ENCODE results near the gene AACS.

The AACS gene

DNA sequence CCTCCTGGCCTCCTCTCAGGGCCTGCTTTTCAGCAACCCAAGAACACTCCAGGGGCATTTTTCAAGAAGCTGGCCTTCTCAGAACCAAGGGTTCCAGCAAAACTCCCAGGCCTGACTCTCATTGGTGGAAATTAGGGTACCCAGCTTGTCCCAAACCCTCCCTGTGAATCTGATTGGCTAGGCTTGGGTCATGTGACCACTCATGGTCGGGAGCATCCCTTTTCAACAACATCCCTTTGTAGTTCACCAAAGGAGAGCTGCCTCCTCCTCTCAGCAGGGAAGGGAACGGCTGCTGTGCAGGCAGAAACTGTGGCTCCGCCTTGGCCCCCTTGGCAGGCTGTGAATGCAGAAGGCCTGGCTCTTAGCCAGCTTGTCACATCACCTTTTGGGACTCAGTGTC lies 94.5 kb downstream of the AACS start:
- no peak for DNase-seq

DNA sequence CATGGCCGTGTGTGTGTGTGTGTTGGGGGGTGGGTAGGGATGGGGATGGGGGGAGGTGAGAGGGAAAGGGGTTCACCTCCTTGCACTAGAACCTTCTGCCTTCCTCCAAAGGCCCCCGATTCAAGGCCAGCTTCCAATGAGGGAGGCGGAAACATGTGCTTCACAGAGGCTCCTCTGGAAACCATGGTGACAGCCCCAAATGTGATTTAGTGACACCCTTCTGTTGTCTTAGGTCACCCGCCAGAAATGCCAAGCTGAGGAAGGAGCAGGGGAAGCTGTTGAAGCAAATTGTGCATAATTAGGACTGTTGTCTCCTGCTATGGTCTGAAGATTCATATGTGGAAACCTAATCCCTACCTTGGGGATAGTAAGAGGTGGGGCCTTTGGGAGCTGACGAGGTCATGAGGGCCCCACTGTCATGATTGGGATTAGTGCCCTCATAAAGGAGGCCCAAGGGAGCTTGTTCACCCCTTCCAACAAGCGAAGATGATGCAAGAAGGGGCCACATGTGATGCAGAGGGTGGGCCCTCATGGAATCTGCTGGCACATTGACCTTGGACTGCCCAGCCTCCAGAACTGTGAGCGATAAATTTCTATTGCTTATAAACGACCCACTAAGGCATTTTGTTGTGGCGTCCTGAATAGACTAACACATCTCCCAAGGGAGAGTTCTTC lies 95.2 kb downstream of the AACS start:
- no peak for DNase-seq

DNA sequence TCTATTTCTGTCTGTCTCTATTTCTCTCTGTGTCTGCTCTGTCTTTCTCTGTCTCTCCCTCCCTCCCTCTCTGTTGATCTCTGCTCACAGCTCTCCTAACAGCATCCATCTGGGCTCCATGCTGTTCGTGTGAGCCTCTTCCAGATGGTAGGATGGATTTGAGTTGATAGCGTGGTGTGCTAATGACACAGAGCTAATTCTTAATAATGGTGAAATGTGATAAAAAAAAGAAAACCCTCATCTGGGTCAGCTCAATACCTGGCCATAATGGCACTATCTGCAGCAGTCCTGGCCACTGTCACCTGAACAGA lies 96.4 kb downstream of the AACS start:
- DNase-seq = no peak

DNA sequence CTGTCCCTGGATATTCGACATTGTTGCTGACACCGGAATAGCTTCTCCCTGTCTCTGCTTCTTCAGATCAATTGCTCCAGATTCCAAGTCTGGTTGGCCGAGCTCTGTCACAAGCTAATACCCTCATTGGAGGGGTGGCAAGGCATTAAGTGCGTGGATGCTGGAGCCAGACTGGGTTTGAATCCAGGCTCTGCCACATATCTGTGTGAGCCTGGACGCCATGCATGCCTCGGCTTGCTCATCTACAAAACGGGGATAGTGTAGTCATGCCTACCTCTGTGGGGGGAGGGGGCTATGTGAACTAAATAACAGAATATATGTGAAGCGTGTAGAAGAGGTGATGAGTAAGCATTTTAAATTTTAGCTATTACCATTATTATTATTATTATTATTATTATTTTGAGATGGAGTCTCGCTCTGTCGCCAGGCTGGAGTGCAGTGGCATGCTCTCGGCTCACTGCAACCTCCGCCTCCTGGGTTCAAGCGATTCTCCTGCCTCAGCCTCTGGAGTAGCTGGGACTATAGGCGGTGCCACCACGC lies 97.3 kb downstream of the AACS start:
- DNase-seq = no peak

DNA sequence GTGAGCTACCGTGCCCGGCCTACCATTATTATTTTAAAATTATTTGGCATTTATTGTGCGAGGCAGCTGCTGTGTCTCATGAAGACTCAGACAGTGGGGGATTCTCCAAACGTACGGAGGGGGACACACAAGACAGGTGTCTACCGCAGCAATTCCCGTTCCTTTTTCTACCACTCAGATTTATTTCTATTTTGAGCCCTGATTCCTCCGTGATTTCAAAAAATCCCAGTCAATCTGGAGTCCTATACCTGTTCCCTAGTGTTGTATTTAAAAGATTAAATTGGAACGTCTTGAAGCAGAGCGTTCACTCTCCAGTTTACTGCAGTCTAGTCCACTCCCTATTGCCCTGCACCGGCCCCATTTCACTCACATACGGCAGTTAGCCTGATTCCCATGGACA lies 97.9 kb downstream of the AACS start:
- DNase-seq = no peak

DNA sequence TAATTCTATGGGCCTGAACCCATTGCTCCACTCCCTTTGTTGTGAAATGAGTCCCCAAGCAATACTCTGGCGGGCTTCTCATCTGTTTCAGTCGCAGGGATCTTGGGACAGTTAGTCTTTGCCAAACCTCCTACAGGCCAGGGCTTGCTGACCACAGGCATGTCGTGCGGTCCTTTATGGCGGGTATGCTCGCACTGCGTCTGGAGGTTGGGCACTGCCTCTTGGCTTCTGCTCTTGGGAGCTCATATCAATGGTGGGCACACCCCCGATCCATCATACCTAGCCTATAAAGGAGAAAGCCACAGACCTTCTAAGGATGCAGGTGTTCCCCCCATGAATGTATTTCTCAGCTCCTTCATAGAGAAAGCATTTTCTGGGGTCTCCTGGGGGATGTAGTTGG lies 99.3 kb downstream of the AACS start:
- DNase-seq = no peak

DNA sequence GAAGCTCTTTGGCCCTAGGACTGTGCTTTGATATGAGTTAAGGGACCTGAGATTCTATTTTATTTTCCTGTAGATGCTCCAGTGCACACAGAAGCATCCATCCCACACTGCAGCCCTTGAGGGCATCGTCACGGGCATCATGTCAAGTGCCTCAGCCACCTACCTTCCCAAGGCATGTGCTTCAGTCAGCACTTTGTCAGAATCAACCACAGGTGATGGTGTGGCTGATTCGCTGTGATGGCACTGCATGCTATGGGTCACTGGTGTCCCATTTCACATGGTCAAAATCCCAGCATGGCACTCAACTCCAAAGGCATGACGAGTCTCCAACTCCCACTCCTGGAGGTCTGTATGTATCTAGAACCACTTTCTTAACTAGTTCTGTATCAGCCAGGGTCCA lies 100.8 kb downstream of the AACS start:
- no peak for DNase-seq

DNA sequence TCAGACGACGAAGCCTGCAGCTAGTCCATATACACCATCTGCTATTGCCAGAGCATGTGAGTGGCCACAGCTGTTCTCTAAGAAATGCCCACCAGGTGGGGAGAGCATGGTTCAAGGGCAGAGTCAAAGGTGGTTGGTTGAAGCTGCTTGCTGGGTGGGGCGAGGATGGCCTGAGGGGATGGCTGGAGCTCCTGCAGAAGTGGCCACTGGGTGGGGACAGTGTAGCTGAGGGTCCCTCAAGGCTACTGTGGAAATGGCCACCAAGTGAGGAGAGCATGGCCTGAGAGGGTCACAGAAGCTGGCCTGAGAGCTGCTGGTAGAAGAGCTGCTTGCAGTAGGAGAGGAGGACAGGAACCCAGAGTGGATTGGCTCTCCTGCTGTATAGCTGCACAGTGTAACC lies 102.4 kb downstream of the AACS start:
- no peak for DNase-seq

DNA sequence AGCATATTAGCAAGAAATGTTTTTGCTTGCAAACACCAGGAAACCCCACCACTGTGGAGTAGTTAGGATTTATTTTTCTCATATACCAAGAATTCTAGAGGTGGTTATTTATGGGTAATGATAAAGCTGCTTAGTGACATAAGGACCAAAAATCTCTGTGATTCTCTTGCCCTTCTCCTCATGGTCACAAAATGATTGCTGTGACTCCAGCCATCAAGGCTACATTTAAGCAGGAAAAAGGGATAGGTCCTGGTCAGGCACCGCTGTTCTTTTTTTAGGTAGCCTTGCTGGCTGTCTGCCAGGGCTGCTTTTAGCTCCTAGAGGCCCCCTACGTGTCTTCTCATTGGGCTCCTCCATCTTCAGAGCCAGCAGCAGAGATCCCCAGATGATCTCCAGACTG lies 104.2 kb downstream of the AACS start:
- DNase-seq = no peak

DNA sequence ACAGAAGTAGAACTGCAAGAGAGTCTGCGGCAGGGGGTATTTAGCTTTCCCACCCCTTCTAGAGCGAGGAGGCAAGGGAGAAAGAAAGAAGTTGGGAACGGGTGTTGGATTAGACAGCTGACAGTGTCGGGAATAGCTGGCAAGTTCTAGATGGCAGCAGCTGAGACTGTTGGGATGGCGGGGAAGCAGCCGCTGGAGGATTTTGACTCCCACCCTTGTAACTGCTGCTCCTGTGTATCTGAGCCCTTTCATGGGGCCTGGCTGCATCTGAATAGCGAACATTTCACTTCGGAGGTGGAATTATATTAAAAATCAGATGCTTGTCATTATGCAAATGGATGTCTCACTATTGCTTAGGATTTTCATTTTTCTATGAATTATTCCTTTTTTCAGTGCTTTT lies 104.6 kb downstream of the AACS start:
- DNase-seq = no peak

DNA sequence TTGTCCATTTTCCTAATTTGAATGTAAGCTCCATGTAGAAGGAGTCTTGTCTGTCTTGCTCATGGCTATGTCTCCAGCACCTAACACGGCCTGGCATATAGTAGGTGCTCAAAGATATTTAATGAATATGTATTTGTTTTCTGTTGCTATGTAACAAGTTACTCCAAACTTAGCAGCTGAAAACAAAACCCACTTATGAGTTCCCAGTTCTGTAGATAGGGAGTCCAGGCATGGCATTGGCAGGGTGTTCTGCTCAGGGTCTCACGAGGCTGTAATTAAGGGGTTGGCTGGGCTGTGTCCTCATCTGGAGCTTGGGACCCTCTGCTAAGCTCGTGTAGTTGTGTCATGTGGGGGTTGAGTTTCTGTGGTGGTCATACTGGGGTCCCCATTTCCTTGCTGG lies 106.0 kb downstream of the AACS start:
- DNase-seq = no peak

DNA sequence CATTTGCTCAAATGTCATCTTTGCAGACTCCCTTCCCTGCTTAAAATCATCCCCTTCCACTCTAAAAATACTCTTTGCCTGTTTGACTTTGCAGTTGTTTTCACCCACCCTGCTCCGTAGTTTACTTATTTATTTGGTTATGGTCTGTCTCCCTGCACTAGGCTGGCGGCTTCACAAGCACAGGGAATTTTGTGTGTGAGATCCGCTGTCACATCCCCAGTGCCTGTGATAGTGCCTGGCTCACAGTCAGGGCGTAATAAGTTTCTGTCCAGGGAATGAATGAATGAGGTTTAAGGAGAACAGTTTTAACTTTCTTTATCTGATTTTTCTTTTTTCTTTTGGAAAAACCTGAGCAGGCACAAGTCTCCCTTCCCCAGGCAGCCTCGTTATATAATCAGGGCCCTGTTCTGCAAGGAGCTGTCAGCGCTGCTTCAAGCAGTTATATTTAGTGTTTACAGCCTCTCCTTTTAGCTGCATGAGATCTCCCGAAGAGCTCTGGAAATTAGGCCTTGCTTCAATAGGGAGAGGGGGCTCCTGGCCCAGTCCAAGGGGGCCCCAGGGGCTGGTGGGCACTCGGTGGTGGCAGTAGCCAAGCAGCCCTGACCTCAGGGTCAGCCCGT lies 107.1 kb downstream of the AACS start:
- no peak for DNase-seq

DNA sequence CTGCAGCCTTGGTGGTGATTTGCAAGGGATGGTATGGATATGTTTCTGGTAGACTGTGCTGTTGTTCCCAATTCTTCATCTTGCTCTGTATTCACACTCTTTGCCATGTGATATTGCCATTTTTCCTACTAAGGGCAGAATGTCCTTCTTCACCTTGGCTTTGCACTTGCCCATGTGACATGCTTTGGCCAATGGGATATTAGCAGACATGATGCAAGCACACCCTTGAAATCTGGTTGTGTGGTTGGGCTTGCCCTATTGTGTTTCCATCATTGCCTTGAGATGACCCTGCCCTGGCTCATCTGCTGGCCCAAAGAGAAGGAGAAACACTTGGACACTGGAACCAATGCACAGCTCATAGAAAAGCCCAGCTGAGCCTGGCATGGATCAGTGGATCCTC lies 110.3 kb downstream of the AACS start:
- DNase-seq = no peak

DNA sequence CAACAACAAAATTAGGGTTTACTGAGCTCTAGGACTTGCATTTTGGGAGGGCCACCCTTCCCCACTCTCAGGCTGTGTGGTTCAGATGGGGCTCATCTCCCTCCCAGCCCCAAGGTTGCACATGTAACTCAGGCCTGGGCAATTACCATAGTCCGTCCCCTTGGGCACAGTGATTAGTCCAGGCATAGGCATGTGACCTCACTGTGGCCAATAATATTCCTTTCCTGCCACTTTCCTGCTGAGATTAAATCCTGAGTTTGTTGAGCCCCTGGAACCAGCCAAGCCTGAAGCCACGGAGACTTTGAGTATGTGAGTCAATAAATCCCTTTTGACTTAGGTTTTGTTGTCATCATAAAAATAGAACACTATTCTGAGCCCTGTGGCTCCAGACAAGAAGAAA lies 113.0 kb downstream of the AACS start:
- no peak for DNase-seq

DNA sequence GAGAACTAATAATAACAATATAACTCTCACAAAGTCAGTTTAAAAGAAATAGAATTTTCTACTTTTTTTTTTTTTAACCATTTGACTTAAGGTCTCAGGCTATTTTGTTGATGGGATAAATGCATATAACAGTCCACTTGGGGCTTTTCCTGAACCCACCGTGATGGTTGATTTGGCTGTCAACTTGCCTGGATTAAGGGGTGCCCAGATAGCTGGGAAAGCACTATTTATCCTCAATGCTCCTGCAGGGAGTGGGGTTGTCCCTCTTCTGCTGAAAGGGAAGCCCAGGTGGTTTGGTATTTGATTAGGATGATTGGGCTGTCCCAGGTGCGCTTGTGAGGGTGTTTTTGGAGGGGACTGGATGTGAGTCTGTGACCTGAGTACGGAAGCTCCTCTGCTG lies 114.9 kb downstream of the AACS start:
- DNase-seq = no peak

DNA sequence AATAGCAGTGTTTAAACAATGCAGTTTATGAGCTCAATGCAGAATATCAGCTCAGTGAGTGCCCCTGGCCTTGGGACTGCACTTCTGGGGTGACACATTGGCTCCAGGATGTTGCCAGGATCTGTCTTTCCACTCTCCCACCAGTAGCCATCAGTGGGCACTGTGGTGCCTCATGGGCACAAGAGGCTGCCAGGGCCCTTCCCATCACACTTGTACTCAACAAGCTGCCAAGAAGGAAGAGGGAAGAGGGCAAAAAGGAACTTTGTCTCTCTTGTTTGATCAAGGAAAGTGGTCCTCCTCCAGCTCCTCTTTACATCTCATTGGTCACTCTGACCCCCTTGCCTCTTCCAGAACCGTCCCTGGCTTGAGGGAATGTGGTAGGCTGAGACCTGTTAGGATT lies 115.9 kb downstream of the AACS start:
- DNase-seq = no peak

DNA sequence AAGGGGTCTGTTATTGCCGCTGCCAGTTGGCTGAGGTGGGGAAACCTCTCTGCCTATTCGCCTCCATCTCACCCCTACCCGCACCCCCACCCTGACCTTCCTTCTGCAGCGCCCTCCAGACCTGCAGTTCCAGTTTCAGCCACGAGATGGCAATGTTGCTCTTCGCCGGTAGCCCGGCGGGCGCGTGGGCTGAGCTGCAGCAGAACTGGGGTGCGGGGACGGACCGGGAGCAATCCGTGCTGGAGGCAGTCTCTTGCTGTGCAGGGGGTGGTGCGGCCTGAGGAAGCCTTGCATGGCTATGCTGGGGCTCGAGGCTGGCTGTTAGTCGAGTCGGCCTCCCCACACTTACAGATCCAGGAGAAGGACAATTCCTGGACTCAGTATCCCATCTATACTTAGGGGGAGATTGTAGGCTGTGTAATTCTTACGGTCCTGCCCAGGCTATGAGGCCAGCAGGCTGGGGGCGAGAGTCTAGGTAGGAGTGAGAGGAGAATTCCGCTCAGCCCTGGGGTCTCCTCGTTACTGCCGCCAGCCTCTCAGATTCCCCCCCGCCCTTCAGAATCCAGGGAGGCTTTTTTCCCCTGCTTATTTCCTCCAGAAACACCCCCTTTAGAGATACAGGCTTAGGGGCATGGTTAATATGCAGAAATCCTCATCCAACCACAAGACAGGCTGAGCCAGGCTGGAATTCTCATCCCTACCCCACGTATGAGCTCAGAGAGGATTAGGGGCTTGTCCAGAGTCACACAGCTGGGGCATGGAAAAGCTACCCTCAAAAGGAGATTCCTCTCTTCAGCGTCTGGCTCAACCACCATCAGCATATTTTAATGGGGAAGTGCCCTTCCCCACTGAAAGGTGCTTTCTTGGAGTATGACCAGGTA lies 118.2 kb downstream of the AACS start:
- peak; percentile 62 for DNase-seq

DNA sequence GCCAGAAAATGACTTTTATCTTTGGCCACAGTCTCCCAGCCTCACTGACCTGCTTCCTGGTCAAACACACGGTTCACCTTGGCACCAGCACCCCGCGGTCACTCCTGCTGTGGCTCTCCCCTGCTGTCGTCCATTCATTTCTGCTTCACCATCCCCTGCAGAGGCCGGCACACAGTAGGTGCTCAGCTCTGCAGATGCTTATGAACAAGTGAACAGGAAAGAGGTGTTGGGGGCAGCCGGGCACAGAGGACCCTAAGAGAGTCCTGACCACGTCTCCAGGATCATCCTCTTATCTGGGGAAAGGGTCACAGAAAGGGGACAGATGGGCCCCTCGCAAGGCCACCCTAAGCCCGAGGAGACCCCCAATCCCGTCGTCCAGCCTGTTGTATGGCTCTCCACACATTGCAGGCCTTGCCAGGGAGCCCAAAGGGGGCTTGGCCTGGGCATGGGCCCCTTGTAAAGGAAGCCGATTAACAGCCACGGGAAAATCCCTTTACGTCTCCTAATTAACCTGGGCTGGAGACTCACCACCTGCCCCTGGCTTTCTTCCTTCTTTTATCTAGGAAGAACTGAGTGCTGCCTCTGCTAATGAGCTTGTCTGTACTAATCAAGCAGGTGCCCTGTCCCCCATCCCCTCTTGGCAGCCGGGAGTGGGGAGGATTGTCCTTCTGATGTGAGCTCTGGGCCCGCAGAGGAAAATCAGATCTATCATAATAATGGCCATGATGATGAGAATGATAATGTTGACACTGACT lies 119.2 kb downstream of the AACS start:
- no peak for DNase-seq

DNA sequence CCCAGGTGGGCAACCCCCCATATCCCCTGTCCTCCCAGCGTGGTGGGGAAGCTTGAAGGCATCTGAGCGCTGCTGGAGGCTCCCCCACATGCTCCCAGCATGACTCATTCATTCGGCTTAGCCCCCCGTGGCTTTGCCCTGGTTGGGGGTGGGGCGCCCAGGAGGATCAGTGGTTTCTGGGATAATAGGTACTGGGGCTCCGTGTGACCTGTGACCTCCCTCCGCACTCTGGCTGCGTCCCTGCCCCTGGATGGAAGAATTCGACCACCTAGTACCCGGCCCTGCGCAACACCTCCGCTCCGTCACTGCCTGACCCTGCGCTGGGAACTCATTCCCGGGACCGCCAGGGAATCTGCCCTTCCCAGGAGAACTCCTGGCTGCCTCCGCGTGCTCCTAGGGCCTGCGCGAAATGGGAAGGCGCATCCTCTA lies 120.1 kb downstream of the AACS start:
- no peak for DNase-seq

DNA sequence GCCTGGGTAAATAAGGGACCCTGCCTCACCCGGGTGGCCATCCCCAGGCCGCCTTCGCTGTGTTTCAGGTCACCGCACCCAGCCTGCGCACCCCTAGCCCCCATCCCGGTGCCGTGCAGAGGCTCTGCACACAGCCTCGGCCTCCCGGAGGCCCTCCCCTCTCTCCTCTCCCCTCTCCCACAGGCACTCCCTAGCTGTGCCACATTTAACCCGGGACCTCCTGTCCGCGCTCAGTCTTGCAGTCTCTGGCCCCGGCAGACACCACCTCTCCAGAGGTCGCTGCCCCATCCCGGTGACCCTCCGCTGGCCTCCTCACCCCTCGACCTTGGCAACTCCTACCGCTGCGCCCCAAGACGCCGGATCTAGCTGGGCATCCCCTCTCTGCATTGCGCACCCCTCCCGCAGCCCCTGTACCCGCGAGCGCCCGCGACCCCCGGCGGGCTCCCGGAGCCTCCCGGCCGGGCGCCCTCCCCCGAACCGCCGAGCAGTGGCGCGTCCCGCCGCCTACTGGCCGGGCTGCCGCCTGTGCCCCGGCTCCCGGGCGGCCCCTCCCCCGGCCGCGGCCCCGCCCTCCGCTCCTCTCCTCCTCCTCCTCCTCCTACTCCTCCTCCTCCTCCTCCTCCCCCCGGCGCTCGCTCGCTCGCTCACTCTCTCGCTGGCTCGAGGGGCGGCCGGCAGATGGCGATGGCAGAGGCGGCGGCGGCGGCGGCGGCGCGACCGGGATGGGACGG lies 120.7 kb downstream of the AACS start, which contains the start of gene TMEM132B:
Gene TMEM132B (plus strand): TSS at position 647 of the 731 bp plus-strand sequence.
- DNase-seq = peak; percentile 59

DNA sequence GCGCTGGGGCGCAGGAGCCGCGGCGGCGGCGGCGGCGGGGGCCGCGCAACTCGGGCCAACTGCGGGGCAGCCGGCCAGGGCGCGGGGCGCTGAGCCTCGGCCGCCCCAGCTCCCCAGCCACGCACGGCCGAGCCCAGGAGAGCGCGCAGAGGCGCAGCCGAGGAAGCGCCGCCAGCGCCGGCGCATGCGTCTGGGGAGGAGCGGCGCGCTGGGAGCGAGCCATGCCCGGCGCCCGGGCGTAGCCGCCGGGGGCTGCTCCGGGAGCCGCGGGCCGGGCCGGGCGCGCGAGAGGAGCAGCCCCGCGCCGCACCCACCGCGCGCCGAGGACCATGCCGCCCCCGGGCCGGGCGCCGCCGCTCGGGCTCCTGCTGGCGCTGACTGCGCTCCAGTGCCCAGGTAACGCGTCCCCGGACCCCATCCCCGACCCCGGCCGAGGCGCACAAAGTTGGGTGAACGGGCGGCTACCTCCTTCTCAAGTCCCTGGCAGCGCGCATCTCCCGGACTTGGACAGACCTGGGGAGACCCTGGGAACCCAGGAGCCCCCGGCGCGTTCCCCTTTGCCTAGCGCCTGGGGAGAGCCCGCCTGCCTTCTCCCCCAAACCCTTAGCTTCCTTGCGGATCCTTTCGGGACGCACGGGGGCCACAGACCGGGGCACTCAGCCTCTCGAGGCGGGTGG lies 121.4 kb downstream of the AACS start:
- no peak for DNase-seq
